Activated naive CD4-positive, alpha-beta T cell (primary cell): Measurements from ENCODE around the gene PLXNA4.

ENCODE experiments used
- DNase-seq, 4 experiments: peaks; one replicate each; lab custom pipeline; 2025; lab: John Stamatoyannopoulos, UW

PLXNA4 gene

DNA sequence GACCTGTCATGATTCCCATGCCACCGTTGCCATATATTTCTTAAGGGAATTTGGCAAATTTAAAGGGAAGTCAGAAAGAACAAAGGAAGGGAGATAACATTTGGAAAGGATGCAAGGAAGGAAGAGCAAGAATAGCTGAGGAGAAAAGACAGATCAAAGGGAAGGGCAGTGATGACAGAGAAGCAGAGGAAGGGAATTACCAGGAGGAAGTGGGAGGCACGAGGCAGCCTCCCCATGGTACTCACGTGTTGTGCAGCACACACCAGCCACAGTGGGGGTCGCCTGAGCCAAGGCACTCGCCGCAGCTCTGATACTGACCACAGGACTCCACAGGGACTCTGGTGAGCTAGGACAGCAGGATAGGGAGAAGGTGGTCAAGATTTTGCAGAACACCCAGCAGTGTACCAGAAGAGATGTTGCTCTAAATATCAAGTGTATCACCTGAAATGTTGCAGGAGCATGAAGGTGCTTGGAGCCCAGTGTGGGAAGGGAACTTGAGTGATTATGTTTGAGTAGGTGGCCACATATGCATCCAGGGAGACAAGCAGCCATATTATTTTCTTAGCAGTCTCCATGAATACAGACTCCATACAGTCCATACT, 335.3 kb downstream of the PLXNA4 start:
- DNase-seq = no peak

DNA sequence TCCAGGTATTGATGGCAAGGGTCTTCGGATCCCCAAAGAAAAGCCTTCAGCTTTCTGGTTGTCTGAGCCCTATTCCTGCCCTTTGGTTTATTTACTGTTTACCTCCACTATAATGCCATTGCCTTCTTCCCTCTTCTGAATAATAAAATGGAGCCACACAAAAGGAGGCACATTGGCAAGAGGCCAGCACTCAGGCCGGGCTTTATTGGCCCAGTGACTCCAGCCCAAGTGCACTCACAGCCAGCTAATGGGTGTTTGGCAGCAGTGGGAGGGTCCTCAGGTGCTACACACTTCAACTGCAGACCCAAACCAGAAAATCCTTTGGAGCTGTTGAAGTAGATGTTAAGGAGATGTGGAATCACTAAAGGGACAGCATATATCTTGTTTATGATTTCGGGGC, 336.0 kb downstream of the PLXNA4 start:
- DNase-seq = no peak

DNA sequence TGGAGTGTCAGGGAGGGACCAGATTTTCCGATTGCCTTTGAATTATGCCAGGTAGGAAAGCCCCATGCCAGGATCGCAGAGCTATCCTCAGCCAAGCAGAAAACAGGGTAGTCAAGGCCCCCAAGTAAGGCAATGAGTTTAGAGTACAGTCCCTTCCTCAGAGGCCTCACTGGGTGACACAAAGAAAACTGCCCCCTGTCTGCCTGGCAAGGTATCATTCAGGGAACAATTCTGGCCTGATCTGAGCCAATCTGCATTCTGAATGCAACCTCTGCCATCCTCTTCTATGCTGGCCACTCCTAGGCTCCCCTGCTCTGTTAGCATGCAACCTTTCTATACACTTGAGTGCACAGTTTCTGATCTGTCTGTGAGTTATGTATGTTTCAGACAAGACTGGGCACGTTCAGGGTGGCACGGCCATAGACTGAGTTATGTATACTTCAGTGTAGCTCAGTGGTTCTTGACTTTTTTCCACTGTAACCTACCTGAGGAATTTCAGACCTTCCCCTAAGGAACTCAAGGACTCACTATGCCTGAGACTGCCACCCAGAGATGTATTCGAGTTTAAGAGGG, 336.8 kb downstream of the PLXNA4 start:
- no peak for DNase-seq

DNA sequence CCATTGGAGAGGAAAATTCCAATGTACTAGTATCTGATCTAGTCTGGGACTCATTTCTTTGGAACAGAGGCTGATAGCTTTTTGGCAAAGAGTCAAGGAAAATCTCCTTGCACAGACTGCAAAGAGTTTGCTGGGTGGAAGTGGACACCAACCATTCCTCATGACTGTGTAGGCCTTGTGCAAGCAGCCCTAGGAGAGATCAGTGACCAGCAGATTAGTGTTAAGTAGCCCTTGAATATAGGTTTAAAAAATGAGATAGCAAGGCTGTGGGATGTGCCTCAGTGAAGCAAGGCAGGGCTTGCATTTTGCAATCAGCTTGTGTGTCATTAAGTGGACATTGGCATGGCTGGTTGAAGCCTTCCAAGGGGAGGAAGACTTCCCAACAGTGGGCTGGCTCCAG, 341.6 kb downstream of the PLXNA4 start:
- no peak for DNase-seq

DNA sequence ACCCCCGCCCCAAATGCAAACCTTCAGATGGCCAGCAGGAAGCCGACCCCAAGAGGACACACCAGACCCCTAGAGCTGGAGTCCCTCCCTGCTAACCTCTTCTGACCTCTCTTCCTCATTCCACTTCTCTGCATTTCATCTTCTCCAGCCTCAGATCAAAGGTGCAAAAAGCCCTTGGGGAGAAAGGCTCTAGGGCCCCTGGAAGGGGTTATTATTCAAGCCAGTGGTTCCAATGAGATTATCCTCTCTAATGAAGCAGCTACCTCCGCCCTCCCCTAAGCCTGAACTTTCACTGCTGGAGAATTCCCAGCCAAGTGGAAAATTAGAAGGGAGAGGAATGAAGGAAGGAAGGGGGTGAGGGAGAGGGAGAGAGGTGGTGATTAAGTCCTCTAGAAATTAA, 343.9 kb downstream of the PLXNA4 start:
- no peak for DNase-seq

DNA sequence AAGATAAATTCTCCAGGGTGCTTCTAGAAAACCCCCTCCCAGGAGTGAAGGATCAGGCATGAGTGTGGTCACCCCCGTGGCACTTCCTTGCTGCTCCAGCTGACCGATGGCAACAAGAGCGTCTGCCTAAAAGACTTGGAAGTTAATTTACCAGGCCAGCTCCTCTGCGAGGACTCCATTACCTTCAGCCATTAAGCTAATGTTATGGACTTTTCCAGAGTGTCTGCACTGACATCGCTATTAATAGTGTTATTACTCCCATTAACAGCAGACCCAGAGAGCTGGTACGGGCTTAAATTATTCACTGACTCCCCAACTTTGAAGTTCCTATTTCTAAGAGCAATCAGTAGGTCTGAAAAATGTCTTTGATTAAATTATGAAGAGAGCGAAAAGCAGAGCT, 345.8 kb downstream of the PLXNA4 start:
- DNase-seq = no peak

DNA sequence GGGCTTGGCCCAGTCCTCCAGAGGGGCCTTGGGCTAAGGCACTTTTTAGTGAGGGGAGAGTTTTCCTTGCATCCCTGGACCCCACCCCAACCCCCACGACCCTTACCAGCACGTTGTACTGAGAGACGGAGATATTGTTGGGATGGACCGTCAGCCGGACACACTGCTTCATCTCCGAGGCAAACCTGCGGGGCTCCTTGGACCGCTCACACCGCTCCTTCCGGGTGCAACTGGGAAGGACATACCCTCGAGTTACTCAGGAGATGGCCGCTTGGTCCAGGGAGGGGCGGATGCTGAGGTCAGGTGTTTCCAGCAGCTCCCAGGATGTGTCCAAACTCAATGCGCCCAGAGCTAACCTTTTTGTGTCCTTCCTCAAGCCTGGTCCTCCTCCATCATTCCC, 348.0 kb downstream of the PLXNA4 start:
- DNase-seq = no peak

DNA sequence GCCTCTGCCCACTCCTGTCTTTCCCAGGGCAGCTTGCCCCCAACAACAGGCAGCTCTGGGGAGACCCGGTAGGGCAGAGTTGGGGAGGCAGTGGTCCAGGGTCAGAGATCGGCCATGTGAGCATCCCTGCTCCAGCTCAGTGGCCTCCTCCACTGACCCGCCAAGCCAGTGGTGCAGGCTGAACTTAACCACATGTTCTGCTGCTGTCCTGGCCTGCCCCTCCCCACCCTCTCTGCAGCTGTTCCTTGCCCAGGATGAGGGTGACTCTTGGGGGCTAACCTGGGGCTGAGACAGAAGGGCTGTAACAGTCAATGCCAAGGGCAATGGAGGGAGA, 349.3 kb downstream of the PLXNA4 start:
- no peak for DNase-seq

DNA sequence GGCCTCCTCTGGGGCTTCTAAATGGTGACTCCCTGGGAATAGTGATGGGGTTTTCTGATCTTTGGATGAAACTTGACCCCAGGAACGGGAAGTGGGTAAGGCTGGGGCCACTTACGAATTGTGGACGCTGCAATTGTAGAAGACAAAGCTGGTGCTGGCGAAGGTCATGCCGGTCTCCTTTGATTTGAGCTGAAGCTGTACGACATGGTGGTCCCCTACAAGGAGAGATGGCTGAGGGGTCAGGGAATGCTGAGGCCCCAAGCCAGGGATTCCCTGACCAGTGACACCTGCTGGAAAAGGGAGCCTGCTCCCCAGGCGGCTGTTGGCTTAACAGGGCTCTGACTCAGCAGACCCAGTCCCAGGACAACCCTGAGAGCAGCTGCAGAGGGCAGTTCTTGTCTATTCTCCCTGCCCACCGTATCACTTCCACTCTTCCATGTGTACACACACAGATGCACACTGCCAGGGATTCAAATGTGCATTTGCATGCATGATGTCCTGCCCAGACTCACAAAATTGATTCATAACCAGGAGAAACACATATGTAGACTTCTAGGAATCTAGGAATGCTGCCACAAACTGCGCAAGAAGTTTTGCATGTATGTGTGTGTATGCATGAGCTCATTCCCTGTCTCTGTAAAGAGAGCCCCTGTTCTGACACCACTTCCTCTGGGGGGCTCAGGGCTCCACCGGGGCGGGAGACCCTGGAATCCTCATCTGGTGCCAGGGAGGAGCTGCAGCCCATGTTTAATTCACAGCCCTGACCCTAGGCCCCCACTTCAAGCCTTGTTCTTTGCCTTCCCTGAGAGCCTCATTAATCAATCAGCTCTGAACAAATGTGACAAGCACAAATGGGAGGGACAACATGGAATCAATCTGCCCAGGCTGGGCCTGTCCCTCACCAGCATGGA, 350.0 kb downstream of the PLXNA4 start:
- no peak for DNase-seq

DNA sequence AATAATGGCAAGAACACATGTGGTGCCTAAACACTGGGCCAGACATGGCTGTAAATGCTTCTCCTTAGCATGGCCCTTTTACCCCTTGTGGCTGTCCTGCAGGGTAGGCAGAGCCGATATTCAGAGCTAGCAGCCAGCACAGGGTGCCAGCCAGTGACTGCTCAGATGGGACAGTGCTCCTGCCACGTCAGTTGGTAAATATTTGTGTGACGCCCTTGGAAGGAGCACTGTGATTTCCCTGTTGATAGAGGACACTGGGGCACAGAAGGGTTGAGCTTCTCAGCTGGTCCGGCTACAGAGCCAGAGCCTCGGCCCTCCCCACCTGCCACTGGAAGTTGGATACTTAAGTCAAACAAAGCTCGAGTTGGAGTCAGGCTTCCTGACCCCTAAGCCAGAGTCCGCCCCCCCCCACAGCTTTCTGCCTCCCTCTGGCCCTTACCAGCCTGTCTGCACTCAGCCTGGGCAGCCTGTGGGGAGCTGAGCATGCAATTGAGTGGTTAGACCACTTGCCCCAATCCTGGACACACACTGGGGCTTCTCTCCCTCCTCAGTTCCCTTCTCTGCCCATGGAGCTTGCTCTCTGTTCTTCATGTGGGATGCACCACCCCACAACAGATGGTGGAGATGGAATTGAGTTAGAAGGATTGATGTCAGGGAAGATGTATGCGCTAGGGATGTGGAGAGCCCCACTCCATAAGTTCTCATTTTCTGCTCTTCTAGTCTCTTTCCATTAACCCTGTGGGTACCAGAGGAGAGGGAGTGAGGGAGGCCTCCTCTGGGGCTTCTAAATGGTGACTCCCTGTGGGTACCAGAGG, 350.8 kb downstream of the PLXNA4 start:
- DNase-seq = no peak

DNA sequence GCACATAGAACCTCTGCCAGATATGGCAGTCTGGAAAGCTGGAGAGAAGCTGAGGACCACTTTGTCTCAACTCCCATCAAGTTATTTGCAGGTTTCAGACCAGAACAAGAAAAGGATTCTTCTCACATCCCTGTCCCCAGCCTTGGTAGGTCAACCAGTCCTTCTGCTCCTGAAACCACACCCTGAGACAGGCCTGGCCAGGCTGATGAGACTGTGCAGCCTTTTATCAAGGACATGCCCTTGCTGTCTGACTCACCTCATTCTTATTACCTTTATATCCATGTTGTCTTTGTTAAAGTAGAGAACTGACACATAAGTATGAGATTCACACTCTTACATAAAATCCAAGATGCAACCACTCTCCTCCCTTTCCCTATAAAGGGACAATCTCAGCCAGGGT, 354.9 kb downstream of the PLXNA4 start:
- no peak for DNase-seq

DNA sequence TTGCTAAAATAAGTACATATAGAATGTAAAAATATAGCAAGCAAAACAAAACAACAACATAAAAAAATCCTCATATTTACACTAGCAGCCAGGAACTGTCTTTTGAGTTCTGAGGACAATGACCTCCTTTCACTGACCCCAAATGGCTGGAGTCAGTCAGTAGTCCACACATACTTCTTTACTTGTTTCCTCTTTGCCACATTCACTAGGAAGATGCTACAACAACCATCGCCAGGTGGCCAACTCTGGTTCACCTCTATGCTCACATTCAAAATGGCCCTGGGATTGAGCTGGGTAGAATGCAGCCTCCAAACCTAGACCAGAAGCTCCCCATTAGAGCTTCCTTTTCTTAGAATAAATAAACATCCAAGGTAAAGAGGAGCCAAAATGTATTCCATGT, 356.2 kb downstream of the PLXNA4 start:
- DNase-seq = no peak

DNA sequence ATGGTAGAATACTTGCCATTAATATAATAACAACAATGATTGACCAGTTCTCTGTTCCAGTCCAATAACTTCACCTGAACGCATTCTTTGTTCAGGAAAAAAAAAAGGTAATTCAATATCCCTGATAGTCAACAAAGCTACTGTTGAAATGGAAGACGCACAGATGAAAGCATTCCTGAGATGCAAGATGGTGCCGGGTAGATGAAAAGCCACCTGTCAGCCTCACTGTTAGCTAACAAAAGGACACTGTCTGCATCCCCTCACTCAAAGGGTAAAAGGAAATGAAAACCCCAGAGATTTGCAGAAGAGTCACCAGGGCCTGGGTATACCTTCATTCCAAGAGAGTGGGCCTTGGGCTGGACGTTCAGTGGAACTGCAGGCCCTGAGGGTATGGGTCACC, 357.4 kb downstream of the PLXNA4 start:
- no peak for DNase-seq

DNA sequence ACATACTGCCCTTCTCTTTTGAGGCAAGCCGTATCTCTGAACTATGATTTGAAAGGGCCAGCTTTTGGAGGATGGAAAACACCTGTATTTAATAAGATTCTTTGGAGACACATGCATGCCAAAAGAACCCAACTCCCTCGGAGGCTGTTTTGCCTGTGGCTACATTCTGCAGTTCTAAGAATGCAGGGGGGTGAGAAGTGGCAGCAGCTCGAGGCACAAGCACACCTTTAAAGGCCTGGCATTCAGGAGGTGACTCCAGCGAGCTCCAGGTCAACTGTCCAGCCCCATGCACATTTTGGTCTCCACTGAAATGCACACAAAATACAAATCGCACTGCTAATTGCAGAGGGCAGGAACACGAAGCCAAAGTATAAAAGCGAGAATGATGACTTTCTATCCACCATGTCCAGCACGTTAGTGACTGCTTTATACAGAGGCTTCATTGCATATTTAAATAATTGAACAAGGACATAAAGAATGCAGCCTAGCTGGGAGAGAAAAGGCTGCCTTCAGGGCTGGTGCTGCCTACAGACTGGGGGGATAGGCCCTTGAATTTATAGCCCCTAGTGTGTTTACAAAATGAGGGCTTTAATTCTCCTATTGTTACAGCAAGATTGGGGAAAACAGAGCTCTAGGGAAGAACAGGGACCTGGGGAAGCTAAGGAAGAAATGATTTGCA, 359.3 kb downstream of the PLXNA4 start:
- DNase-seq = no peak

DNA sequence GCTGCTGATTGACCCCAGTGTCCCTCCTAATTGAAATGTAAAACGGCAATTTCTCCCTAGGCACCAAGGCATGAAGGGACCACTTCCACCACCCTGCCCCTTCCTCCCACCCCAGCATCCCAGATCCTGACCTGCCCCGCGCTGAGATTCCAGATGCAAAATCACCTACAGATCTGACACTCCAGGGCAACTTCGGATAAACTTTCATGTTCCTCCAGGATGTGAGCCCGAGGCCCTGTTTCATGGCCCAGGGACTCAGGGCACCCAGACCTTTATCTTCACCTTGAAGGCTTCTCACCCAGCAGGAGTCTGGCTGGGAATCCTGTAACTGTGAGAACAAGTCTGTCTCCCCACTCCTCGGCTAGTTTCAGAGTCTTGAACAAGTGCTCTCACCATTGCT, 361.8 kb downstream of the PLXNA4 start:
- DNase-seq = no peak

DNA sequence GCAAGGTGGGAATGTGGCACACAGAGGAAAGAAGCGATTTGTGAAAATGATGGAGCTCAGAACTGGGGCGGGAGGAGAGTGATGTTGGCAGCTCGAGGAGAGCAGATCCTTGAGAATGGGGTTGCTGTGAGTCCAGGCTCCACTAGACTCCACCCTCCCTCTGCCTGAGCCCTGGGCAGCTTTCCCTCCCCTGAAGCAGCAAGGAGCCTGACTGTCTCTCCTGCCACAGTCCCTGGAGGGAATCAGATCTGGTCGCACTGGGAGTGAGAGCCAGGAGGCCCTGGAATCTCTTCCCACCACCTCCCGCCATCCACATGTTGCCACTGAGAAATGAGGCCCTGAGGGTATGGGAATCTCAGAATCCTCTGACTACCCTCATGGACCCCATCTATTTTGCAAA, 362.7 kb downstream of the PLXNA4 start:
- DNase-seq = no peak

DNA sequence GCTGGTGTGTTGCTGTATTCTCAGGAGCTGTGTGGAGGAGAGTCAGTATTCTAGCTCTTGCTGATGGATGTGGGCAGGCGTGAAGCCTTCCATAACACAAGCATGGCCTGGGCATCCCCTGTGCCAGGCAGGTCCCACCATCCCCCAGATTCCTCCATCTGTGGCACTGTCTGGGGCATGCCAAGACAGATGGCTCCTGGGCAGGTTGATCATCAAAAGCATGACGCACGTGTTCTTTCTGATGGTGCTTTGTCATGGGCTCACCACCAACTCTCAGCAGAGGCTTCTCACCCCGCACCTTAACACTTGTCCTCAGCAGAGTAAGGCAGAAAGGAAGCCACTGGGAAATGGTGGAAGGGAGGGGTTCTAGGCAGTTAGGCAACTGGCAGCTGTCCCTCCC, 364.3 kb downstream of the PLXNA4 start:
- no peak for DNase-seq

DNA sequence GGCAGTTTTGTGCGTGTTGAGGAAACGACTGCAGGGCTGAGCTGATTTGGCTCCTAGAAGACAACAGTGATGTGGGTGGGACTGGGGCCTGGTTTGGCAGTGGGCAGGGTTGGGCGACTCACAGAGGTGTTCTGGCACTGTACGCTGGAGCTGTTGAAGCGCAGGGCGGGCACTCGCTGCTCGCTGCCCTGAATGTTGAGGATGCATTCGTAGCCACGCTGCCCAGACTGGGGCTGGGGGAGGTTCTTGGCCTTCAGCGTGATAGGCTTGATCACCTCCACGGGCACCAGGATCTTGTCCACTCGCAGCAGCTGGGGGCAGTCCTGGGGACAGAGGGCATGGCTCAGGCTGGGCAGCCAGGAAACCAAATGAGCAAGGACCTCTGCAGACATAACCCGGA, 365.4 kb downstream of the PLXNA4 start:
- no peak for DNase-seq

DNA sequence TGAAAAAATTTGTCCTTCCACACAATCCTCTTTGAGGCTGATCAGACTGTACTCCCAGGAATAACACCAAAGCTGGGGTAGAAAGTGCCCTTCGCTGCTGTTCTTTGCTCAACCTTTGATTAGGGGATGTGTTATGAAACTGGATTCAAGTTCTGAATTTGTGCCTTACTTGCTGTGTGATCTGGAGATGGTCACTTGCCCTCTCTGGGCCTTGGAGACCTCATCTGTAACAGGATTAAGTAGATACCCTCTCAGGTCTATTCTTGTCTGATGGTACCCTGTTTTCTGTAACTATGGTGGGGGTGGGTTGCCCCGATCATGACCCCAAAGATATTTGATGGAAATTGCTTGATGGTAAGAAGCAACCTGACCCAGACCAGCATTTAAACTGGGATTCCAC, 368.5 kb downstream of the PLXNA4 start:
- no peak for DNase-seq

DNA sequence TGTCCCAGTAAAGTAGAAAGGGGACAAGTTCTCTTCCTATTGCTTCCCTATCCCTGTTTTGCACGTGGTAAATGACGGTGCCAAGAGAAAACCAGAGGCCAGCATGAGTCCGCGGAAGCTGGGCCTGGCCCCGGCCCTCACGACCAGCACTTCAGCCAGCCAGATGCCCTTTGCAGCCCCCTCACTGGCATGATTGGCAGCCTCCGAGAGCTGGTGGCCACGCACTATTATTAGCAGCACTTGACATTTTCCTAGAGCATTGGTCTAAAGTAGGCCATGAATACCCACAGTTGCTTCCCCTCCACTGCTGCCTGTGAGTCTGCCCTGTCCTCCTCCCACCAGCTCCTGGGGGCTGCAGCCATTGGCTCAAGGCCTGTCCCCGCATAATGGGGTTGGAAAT, 369.1 kb downstream of the PLXNA4 start:
- no peak for DNase-seq

DNA sequence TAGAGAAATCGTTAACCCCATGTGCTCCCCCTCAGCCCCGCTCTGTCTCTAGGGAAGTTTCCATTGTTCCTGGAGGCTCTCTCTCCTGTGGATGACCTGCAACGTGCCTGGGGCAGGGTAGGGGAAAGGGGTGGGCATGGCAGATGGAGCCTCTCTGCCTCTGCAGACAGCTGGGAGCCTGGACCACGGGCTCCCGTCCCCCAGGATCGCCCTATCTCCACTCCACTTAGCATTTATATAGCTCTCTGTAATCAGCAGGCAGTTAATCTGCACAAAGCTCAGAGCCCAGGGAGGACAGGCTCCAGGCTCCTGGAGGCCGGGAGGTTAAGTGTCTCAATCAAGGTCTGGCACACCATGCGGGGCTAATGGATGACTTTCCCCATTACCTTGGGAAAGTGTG, 369.7 kb downstream of the PLXNA4 start:
- DNase-seq = no peak

DNA sequence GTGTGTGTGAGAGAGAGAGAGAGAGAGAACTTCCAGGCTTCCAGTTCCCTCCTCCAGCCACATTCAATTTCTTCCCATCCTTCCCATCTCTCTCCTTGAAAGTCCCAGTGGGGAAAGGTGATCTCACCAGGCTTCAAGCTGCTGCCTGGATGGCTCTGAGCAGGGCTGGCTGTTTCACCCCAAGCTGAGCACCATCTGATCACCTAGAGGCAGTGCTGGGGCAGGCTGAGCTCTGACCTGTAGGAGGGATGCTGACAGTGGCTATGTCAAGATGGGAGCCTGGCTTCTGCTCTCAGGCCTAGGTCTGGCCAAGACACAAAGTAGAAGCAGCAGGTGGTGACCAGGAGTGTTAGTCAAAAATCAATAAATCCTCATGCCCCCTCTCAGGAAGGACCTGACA, 370.8 kb downstream of the PLXNA4 start:
- DNase-seq = no peak
